GM19324 (cell line): ENCODE results near the gene PEAK3.

Experiments used
- ATAC-seq: cut with Tn5 transposase; IDR thresholded peaks from one replicate; pipeline ENCODE4 v1.9.1; 2021; ENCODE audit warnings: mild to moderate bottlenecking, moderate library complexity; ENCODE audit not compliant: unreplicated experiment, low FRiP score

The PEAK3 gene

DNA sequence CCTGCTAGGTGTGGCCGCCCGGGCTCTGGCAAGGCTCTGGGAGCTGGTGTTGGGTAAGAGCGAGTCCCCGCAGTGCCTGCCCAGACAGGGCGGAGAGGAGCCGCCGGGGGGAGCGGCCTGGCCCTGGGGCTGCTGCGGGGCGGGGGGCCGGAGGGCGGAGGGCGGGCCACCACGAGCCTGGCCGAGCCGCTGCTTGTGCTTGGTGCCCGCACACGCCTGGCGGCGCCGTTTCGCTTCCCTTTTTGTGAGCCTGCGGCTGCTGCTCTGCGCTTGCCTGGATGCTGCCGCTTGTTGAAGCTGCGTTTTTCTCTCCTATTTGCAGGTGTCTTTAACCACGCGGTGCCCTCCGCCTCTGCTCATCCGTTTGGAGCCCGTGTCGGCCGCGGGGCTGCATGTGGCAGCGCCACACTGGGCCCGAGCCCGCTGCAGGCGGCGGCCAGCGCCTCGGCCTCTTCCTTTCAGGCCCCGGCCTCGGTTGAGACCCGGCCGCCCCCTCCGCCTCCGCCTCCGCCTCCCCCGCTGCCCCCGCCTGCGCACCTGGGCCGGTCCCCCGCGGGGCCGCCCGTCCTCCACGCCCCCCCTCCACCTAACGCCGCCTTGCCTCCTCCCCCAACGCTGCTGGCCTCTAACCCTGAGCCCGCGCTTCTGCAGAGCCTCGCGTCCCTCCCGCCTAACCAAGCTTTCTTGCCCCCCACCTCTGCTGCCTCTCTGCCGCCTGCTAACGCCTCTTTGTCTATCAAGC, 54.4 kb downstream of the PEAK3 start:
- no peak for ATAC-seq

DNA sequence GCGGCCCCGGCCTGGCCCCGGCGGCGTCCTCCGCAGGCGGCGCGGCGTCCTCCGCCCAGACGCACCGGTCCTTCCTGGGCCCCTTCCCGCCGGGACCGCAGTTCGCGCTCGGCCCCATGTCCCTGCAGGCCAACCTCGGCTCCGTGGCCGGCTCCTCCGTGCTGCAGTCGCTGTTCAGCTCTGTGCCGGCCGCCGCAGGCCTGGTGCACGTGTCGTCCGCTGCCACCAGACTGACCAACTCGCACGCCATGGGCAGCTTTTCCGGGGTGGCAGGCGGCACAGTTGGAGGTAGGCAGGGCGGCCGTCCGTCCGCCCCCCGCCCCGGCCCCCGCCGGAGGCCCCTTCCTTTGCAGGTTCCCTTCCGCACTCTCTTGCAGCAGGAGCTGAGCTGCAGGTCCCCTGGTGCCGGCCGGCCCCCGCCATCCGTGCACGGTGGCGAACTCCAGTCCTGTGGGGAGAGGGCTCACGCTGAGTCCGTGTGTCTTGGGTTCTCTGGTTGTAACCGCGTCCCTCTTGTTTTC, 55.1 kb downstream of the PEAK3 start:
- no peak for ATAC-seq

DNA sequence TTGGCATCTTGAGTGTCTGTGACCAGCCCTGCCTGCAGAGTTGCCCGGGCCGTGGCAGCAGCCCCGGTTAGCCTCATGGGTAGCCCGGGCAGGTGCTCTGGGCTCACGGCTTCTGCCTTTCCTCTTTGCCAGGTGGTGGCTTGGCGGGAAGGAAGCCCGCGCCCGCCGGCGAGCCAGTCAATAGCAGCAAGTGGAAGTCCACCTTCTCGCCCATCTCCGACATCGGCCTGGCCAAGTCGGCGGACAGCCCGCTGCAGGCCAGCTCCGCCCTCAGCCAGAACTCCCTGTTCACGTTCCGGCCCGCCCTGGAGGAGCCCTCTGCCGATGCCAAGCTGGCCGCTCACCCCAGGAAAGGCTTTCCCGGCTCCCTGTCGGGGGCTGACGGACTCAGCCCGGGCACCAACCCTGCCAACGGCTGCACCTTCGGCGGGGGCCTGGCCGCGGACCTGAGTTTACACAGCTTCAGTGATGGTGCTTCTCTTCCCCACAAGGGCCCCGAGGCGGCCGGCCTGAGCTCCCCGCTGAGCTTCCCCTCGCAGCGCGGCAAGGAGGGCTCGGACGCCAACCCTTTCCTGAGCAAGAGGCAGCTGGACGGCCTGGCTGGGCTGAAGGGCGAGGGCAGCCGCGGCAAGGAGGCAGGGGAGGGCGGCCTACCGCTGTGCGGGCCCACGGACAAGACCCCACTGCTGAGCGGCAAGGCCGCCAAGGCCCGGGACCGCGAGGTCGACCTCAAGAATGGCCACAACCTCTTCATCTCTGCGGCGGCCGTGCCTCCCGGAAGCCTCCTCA, 55.7 kb downstream of the PEAK3 start:
- ATAC-seq: no peak

GRCh38 chr19:2225415-2226050, 56.4 kb downstream of the PEAK3 start:
- ATAC-seq: no peak

GRCh38 chr19:2224754-2225349, 57.1 kb downstream of the PEAK3 start:
- no peak for ATAC-seq
